HEK293 (cell line): ENCODE results near the gene EPHX1.

Source experiments
- ATF2 ChIP-seq: fragments of 450-650 bp; formaldehyde crosslinking; IDR thresholded peaks from 2 replicates; pipeline ENCODE4 v1.5.1; 2016; ENCODE audit warnings: missing biosample characterization, missing genetic modification characterization, low read depth
- ZBTB8A ChIP-seq: fragments of 450-650 bp; formaldehyde crosslinking; IDR thresholded peaks from 2 replicates; pipeline ENCODE4 v1.5.1; 2016; ENCODE audit warnings: missing biosample characterization, missing genetic modification characterization
- ZNF10 ChIP-seq: fragments of 450-650 bp; formaldehyde crosslinking; IDR thresholded peaks from 2 replicates; pipeline ENCODE4 v1.5.1; 2017; ENCODE audit warnings: missing biosample characterization, missing genetic modification characterization
- ZNF701 ChIP-seq: fragments of 450-650 bp; formaldehyde crosslinking; IDR thresholded peaks from 2 replicates; pipeline ENCODE4 v1.5.1; 2016; ENCODE audit warnings: missing biosample characterization, missing genetic modification characterization
- ZNF707 ChIP-seq: fragments of 450-650 bp; formaldehyde crosslinking; IDR thresholded peaks from 2 replicates; pipeline ENCODE4 v1.5.1; 2016; ENCODE audit warnings: missing biosample characterization, missing genetic modification characterization
- ZNF747 ChIP-seq: fragments of 450-650 bp; formaldehyde crosslinking; IDR thresholded peaks from 2 replicates; pipeline ENCODE4 v1.5.1; 2016; ENCODE audit warnings: missing biosample characterization, missing genetic modification characterization
- TF ChIP-seq, protein P1 (sequence below): fragments of 450-650 bp; formaldehyde crosslinking; IDR thresholded peaks from 2 replicates; pipeline ENCODE4 v1.5.1; 2016; ENCODE audit warnings: missing biosample characterization, missing genetic modification characterization

GRCh38 chr1:225877580-225877979 lies 67.7 kb downstream of the EPHX1 start:
- TF ChIP-seq, protein P1, sequence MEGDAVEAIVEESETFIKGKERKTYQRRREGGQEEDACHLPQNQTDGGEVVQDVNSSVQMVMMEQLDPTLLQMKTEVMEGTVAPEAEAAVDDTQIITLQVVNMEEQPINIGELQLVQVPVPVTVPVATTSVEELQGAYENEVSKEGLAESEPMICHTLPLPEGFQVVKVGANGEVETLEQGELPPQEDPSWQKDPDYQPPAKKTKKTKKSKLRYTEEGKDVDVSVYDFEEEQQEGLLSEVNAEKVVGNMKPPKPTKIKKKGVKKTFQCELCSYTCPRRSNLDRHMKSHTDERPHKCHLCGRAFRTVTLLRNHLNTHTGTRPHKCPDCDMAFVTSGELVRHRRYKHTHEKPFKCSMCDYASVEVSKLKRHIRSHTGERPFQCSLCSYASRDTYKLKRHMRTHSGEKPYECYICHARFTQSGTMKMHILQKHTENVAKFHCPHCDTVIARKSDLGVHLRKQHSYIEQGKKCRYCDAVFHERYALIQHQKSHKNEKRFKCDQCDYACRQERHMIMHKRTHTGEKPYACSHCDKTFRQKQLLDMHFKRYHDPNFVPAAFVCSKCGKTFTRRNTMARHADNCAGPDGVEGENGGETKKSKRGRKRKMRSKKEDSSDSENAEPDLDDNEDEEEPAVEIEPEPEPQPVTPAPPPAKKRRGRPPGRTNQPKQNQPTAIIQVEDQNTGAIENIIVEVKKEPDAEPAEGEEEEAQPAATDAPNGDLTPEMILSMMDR, result peak; percentile 85
- TF ChIP-seq ZBTB8A (tag by site-specific recombination), result no peak
- no peak for TF ChIP-seq ZNF747
- no peak for TF ChIP-seq ATF2
- TF ChIP-seq ZNF10 (tag by site-specific recombination), result no peak
- no peak for TF ChIP-seq ZNF701
- no peak for TF ChIP-seq ZNF707 (tag by site-specific recombination)
